Astrocyte (in vitro differentiated cells and primary cell): ENCODE measurements around the gene CNKSR3. TPM values are rescaled to one million over a fixed set of nuclear protein-coding genes. Genes with fewer than 3 reads are reported as not detected.

Experiments
- DNase-seq: peaks from one replicate; pipeline ENCODE4 v3.0.0-alpha.2; 2010; ENCODE audit warnings: low read depth
- FAIRE-seq: peaks from 2 replicates; lab custom pipeline; 2011; peaks lifted over from hg19 to GRCh38; lab: Jason Lieb, UNC
- H2AFZ ChIP-seq: 2 replicates; pipeline ENCODE4 v1.6.0; 2012; ENCODE audit warnings: low read depth, low read length, inconsistent platforms
- H3K27ac ChIP-seq: 2 replicates; pipeline ENCODE4 v1.5.1; 2011; ENCODE audit warnings: low read depth, low read length, inconsistent platforms
- H3K27me3 ChIP-seq: 2 replicates; pipeline ENCODE4 v1.6.0; 2011; ENCODE audit warnings: low read length, inconsistent platforms; ENCODE audit not compliant: insufficient read depth
- H3K36me3 ChIP-seq: 2 replicates; pipeline ENCODE4 v1.5.1; 2011; ENCODE audit warnings: low read length, inconsistent platforms; ENCODE audit not compliant: insufficient read depth
- H3K4me1 ChIP-seq: 2 replicates; pipeline ENCODE4 v1.5.1; 2011; ENCODE audit warnings: low read length, inconsistent platforms; ENCODE audit not compliant: insufficient read depth
- H3K4me2 ChIP-seq: 2 replicates; pipeline ENCODE4 v1.6.0; 2012; ENCODE audit warnings: low read length, inconsistent platforms
- H3K4me3 ChIP-seq: 2 replicates; pipeline ENCODE4 v1.5.1; 2011; ENCODE audit warnings: low read depth, mild to moderate bottlenecking, low read length, inconsistent platforms; ENCODE audit not compliant: insufficient read depth
- H3K79me2 ChIP-seq: 2 replicates; pipeline ENCODE4 v1.6.0; 2012; ENCODE audit warnings: mild to moderate bottlenecking, low read length, inconsistent platforms; ENCODE audit not compliant: insufficient read depth
- H3K9ac ChIP-seq: 2 replicates; pipeline ENCODE4 v1.6.0; 2012; ENCODE audit warnings: mild to moderate bottlenecking, low read length, inconsistent platforms
- H3K9me3 ChIP-seq: 2 replicates; pipeline ENCODE4 v1.5.1; 2012; ENCODE audit warnings: low read depth, mild to moderate bottlenecking, low read length, inconsistent platforms; ENCODE audit not compliant: insufficient read depth
- H4K20me1 ChIP-seq: 2 replicates; pipeline ENCODE4 v1.6.0; 2012; ENCODE audit warnings: low read length, inconsistent platforms; ENCODE audit not compliant: insufficient read depth
- H3K27ac Mint-ChIP-seq: one replicate; pipeline ENCODE4 v1.8.0; 2021; ENCODE audit warnings: mild to moderate bottlenecking, mixed read lengths; ENCODE audit not compliant: unreplicated experiment
- H3K27me3 Mint-ChIP-seq: one replicate; pipeline ENCODE4 v1.8.0; 2021; ENCODE audit warnings: low read depth, mixed read lengths; ENCODE audit not compliant: unreplicated experiment
- H3K36me3 Mint-ChIP-seq: one replicate; pipeline ENCODE4 v1.8.0; 2021; ENCODE audit warnings: low read depth, mixed read lengths; ENCODE audit not compliant: unreplicated experiment
- H3K4me1 Mint-ChIP-seq: one replicate; pipeline ENCODE4 v1.8.0; 2021; ENCODE audit warnings: low read depth, mixed read lengths; ENCODE audit not compliant: unreplicated experiment
- H3K4me3 Mint-ChIP-seq: one replicate; pipeline ENCODE4 v1.8.0; 2021; ENCODE audit warnings: mild to moderate bottlenecking, moderate library complexity, mixed read lengths; ENCODE audit not compliant: unreplicated experiment
- H3K9me3 Mint-ChIP-seq: one replicate; pipeline ENCODE4 v1.8.0; 2021; ENCODE audit warnings: mild to moderate bottlenecking, mixed read lengths; ENCODE audit not compliant: unreplicated experiment
- CTCF ChIP-seq: IDR thresholded peaks from 2 replicates; pipeline ENCODE4 v1.5.1; 2011; ENCODE audit warnings: low read depth, mild to moderate bottlenecking, inconsistent platforms, low read length, moderate library complexity; ENCODE audit not compliant: insufficient read depth
- EZH2 ChIP-seq: IDR thresholded peaks from 2 replicates; pipeline ENCODE4 v1.6.1; 2012; ENCODE audit warnings: mild to moderate bottlenecking, low read length, inconsistent platforms; ENCODE audit not compliant: insufficient read depth
- total RNA-seq: library from RNA; stranded (reverse); gene quantifications from 2 replicates; pipeline ENCODE4 v1.2.1, GENCODE V29; 2021

The CNKSR3 gene
- total RNA-seq, 1 donor from 2014 or later, result 11.1 TPM

- Histone ChIP-seq H3K27ac (no peak overlapping the region), H3K27me3 (no peaks in the 10 kb centered on the region), H3K4me1 (peaks cover 16% of the 10 kb centered on the region), H3K36me3 (no peaks in the 10 kb centered on the region), H3K9me3 (no peaks in the 10 kb centered on the region), H4K20me1 (peaks cover 41% of the 10 kb centered on the region), H2AFZ (no peak overlapping the region), H3K4me2 (no peak overlapping the region), H3K79me2 (peaks cover 52% of the 10 kb centered on the region), H3K4me3 (no peak overlapping the region), H3K9ac (no peak overlapping the region)
- no peak for FAIRE-seq
- no peak for DNase-seq
- TF ChIP-seq EZH2 (no peak), CTCF (no peak)
- Mint-ChIP-seq H3K4me1 (peaks cover 13% of the 10 kb centered on the region), H3K36me3 (peaks cover 5% of the 10 kb centered on the region), H3K9me3 (no peaks in the 10 kb centered on the region), H3K27ac (no peak overlapping the region), H3K4me3 (peak overlapping the region; percentile 58), H3K27me3 (no peaks in the 10 kb centered on the region)
Observed at GRCh38 chr6:154506991-154507898, 3.2 kb downstream of the CNKSR3 start.

GRCh38 chr6:154506582-154506981, 3.9 kb downstream of the CNKSR3 start:
- TF ChIP-seq CTCF, result no peak
- no peak for TF ChIP-seq EZH2
- Histone ChIP-seq H3K9ac (no peak overlapping the region), H3K4me1 (peaks cover 13% of the 10 kb centered on the region), H3K27ac (no peak overlapping the region), H3K9me3 (no peaks in the 10 kb centered on the region), H3K4me3 (no peak overlapping the region), H3K36me3 (no peaks in the 10 kb centered on the region), H3K79me2 (peaks cover 52% of the 10 kb centered on the region), H2AFZ (no peak overlapping the region), H4K20me1 (peaks cover 41% of the 10 kb centered on the region), H3K27me3 (no peaks in the 10 kb centered on the region), H3K4me2 (no peak overlapping the region)
- H3K27ac Mint-ChIP-seq, result no peak overlapping the region
- H3K27me3 Mint-ChIP-seq, result no peaks in the 10 kb centered on the region
- H3K36me3 Mint-ChIP-seq, result peaks cover 5% of the 10 kb centered on the region
- FAIRE-seq, result no peak
- H3K4me3 Mint-ChIP-seq, result no peak overlapping the region
- no peak for DNase-seq
- no peaks in the 10 kb centered on the region for H3K9me3 Mint-ChIP-seq
- H3K4me1 Mint-ChIP-seq, result peaks cover 10% of the 10 kb centered on the region

- H4K20me1 ChIP-seq, result peaks cover 45% of the 10 kb centered on the region
- H3K4me3 ChIP-seq, result no peak overlapping the region
- H3K4me1 ChIP-seq, result peaks cover 10% of the 10 kb centered on the region
- Mint-ChIP-seq H3K27ac (peak overlapping the region; percentile 47), H3K4me3 (no peak overlapping the region), H3K4me1 (peaks cover 10% of the 10 kb centered on the region), H3K9me3 (no peaks in the 10 kb centered on the region), H3K27me3 (no peaks in the 10 kb centered on the region), H3K36me3 (peaks cover 5% of the 10 kb centered on the region)
- FAIRE-seq, result no peak
- no peak overlapping the region for H2AFZ ChIP-seq
- TF ChIP-seq CTCF (no peak), EZH2 (no peak)
- no peaks in the 10 kb centered on the region for H3K27me3 ChIP-seq
- DNase-seq, result no peak
- no peak overlapping the region for H3K4me2 ChIP-seq
- H3K79me2 ChIP-seq, result peaks cover 52% of the 10 kb centered on the region
- no peaks in the 10 kb centered on the region for H3K9me3 ChIP-seq
- no peaks in the 10 kb centered on the region for H3K36me3 ChIP-seq
- H3K9ac ChIP-seq, result no peak overlapping the region
- no peak overlapping the region for H3K27ac ChIP-seq
Observed at GRCh38 chr6:154506108-154506507, 4.4 kb downstream of the CNKSR3 start.
